Islet precursor cell (in vitro differentiated cells): ENCODE data around the gene RPS6KA4.
A peak's percentile ranks its signal among the peaks of the same experiment; 100 is the strongest.

Experiments used
- DNase-seq: peaks from one replicate; pipeline ENCODE4 v3.0.0-alpha.2; 2018

Gene RPS6KA4

DNA sequence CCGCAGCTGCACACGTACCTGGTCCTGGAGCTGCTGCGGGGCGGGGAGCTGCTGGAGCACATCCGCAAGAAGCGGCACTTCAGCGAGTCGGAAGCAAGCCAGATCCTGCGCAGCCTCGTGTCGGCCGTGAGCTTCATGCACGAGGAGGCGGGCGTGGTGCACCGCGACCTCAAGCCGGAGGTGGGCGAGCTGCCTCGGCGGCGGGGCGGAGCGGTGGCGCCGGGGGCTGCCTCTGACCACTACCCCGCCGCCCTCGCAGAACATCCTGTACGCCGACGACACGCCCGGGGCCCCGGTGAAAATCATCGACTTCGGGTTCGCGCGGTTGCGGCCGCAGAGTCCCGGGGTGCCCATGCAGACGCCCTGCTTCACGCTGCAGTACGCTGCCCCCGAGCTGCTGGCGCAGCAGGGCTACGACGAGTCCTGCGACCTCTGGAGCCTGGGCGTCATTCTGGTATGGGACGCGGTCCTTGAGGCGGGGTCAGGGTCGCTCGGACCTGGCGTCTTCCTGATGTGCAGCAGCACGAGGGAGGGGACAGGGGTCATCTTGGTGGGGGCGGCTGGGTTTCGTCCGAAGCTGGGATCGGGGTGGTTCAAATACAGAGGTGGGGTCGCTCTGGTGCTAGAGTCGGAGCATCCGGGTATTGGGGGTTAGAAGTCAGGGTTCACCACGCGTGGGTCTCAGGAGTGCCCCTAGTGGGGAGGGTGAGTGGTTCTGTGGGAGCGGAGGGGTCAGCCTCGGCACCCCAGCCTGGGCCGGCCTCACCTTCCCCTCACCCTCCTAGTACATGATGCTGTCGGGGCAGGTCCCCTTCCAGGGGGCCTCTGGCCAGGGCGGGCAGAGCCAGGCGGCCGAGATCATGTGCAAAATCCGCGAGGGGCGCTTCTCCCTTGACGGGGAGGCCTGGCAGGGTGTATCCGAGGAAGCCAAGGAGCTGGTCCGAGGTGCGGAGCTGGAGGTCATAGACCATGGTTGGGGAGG is 10.8 kb downstream of the RPS6KA4 start:
- DNase-seq = peak; percentile 48

GRCh38 chr11:64371201-64371600 is 12.2 kb downstream of the RPS6KA4 start:
- no peak for DNase-seq

DNA sequence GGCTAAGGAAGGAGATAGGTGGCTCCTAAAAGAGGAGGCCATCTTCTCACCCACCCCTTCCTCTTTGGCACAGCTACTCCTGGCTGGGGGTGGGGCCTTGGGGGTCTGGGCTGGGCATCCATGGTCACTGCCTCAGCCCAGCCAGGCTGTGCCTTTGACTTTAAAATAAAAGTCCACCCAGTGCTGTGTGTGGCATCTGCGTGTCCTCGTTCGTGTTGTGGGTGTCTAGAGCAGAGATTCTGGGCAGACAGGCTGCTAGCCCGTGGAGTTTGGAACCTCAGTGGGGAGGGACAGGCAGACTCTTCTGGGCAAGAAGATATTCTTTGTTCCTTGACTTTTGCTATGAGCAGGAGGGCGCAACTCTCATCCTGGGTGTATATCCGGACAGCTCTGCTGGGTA is 13.1 kb downstream of the RPS6KA4 start:
- peak; percentile 40 for DNase-seq

GRCh38 chr11:64372802-64373597 is 14.0 kb downstream of the RPS6KA4 start:
- DNase-seq = peak; percentile 64

- no peak for DNase-seq
These were observed 14.6 kb downstream of the RPS6KA4 start for GRCh38 chr11:64373598-64373974.

DNA sequence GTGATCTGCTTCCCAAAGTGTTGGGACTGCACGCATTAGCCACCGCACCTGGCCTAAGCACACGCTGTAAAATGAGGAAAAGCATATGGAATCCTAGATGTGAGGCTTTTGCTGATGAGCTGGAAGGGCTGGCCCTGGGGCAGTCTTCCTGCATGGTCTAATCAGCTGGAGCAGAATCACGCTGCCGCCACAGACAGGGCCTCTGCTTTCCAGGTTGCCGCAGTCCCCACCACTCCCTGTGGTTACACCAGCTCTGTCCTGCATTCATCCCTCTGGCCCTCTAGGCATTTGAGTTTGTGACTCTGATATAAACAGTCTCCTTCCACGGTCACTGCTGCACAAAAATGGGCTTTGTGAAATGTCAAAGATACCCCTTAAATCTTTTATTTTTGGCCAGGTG is 17.1 kb downstream of the RPS6KA4 start:
- DNase-seq = peak; percentile 80

GRCh38 chr11:64378335-64378880 is 19.4 kb downstream of the RPS6KA4 start:
- no peak for DNase-seq

DNA sequence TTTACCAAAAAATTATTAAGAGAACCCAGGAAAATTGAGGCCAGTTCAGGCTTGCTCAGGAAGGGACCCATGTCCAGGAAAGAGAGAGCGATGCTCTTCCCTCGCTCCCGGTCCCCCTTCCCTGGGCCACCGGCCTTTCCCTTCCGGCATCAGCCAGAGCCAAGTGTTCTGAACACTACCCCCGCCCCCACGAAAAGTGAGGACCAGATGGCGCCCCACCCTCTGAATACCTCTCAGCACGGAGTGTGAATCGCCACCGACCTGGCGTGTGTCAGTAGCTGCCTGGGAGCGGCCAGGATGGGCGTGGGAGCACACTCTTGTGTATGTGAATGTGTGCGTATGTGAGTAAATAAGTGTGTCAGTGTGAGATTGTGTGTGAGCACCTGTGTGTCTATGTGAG is 20.2 kb downstream of the RPS6KA4 start:
- no peak for DNase-seq

- DNase-seq = peak; percentile 50
These were observed 21.1 kb downstream of the RPS6KA4 start for GRCh38 chr11:64379817-64380709.

GRCh38 chr11:64381350-64381749 is 22.4 kb downstream of the RPS6KA4 start:
- no peak for DNase-seq

- no peak for DNase-seq
These were observed 23.1 kb downstream of the RPS6KA4 start for GRCh38 chr11:64382047-64382446.

GRCh38 chr11:64382586-64382985 is 23.6 kb downstream of the RPS6KA4 start:
- no peak for DNase-seq

GRCh38 chr11:64383580-64383979 is 24.6 kb downstream of the RPS6KA4 start:
- DNase-seq = no peak

GRCh38 chr11:64384028-64384737 is 25.2 kb downstream of the RPS6KA4 start:
- no peak for DNase-seq

- DNase-seq = peak; percentile 85
These were observed 26.3 kb downstream of the RPS6KA4 start for GRCh38 chr11:64384981-64385944.

DNA sequence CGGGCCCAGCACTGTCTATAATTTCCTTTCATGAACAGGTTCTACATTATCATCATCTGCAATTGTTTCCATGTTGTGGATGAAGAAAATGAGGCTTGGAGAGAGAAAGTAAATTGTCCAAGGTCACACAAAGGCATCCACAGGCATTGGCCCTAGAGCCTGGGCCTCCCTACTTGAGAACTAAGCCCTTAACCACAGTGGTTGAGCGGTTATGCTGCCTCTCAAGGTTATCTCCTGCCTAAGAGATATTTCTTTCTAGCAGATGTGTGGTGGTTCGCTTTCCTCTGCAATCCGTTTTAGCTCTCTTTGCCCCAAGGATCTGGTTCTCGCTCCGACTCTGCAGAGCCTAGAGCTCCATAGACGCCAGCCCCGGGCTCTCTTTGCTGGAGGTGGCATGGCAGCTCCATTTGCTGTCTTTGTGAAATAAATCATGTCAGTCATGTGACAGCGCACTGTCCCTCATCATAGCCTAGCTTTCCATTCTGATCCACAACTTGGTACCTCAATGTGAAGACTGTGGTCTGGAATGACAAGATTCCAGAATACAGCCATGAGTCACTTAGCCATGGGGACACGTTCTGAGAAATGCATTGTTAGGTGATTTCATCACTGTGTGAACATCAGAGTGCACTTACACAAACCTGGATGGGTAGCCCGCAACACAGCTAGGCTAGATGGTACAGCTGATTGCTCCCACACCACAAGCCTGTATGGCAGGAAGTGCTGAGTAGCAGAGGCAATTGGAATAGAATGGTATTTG is 27.2 kb downstream of the RPS6KA4 start:
- peak; percentile 92 for DNase-seq

DNA sequence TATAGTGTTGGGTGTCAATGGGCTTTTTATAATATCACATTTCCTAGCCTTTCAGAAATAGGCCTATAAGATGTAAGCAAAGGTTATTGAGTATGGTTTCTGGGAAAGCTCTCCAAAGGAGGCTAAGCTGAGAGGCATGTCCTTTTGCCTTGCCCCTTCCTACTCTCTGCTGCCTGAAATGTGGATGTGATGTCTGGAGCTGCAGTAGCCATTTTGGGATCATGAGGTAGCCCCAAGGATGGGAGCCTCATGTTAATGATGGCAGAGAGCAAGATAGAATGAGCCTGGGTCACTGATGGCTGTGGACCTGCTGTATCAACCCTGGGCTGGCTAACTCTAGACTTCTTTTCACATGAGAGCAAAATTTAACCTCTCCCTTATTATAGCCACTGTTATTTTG is 29.0 kb downstream of the RPS6KA4 start:
- no peak for DNase-seq

GRCh38 chr11:64388894-64389293 is 29.9 kb downstream of the RPS6KA4 start:
- DNase-seq = no peak

- DNase-seq = no peak
These were observed 30.9 kb downstream of the RPS6KA4 start for GRCh38 chr11:64389851-64390250.

- DNase-seq = no peak
These were observed 31.6 kb downstream of the RPS6KA4 start for GRCh38 chr11:64390558-64390957.
